GM18499 (cell line): Measurements from ENCODE around the gene ZNF501.

Experiments
- ATAC-seq: cut with Tn5 transposase; IDR thresholded peaks from one replicate; pipeline ENCODE4 v1.9.1; 2021; ENCODE audit warnings: moderate number of reproducible peaks; ENCODE audit not compliant: insufficient read depth, unreplicated experiment

Gene ZNF501

GRCh38 chr3:44729384-44729910 lies at the start of gene ZNF501:
ZNF501 (plus strand) TSS chr3:44729635; CDS start chr3:44734422, 4,787 bp downstream.
- ATAC-seq, result no peak

- ATAC-seq, result no peak
Observed at GRCh38 chr3:44680921-44681455, 48.4 kb upstream of the ZNF501 start.

- no peak for ATAC-seq
Observed at GRCh38 chr3:44682182-44682896, 47.1 kb upstream of the ZNF501 start.

- ATAC-seq, result no peak
Observed at GRCh38 chr3:44685128-44685800, 44.2 kb upstream of the ZNF501 start.

GRCh38 chr3:44687898-44688297 lies 41.5 kb upstream of the ZNF501 start:
- ATAC-seq, result no peak

GRCh38 chr3:44712455-44713075 lies 16.9 kb upstream of the ZNF501 start, which contains the start of gene ZNF502:
ZNF502 (plus strand) TSS chr3:44712660; CDS start chr3:44720262, 7,602 bp downstream.
- ATAC-seq, result no peak

- ATAC-seq, result no peak
Observed at GRCh38 chr3:44721231-44722102, 8.0 kb upstream of the ZNF501 start.

GRCh38 chr3:44722103-44722401 lies 7.4 kb upstream of the ZNF501 start:
- no peak for ATAC-seq

GRCh38 chr3:44734646-44735168 lies 5.3 kb downstream of the ZNF501 start:
- no peak for ATAC-seq

GRCh38 chr3:44761101-44761423 lies 31.6 kb downstream of the ZNF501 start:
- no peak for ATAC-seq

GRCh38 chr3:44761424-44762169 lies 32.2 kb downstream of the ZNF501 start, which contains the start of the genes KIAA1143 and KIF15:
KIAA1143 (minus strand) TSS chr3:44761619; CDS start chr3:44761602, 17 bp downstream.
KIF15 (plus strand) TSS chr3:44761794; CDS start chr3:44761866, 72 bp downstream.
- peak; percentile 80 for ATAC-seq

- peak; percentile 13 for ATAC-seq
Observed at GRCh38 chr3:44762170-44762677, 32.8 kb downstream of the ZNF501 start.

GRCh38 chr3:44762690-44763089 lies 33.3 kb downstream of the ZNF501 start:
- no peak for ATAC-seq

GRCh38 chr3:44764248-44764647 lies 34.8 kb downstream of the ZNF501 start:
- no peak for ATAC-seq

GRCh38 chr3:44771424-44772098 lies 42.1 kb downstream of the ZNF501 start:
- ATAC-seq, result no peak

GRCh38 chr3:44772099-44772442 lies 42.6 kb downstream of the ZNF501 start:
- no peak for ATAC-seq

- ATAC-seq, result no peak
Observed at GRCh38 chr3:44782891-44783290, 53.5 kb downstream of the ZNF501 start.
